ENCODE data around the gene PLK3.

- no peak for TF ChIP-seq REST (IDR thresholded peaks at IDR 0.05; ENCODE audit: unreplicated experiment)
- TF ChIP-seq EZH2phosphoT487 (IDR thresholded peaks at IDR 0.05; ENCODE audit: unreplicated experiment), result no peak
- no peak for TF ChIP-seq CTCF (conservative IDR thresholded peaks at IDR 0.05; ENCODE audit: low read depth in 2 of 2)
- TF ChIP-seq POLR2AphosphoS5 (IDR thresholded peaks at IDR 0.05; ENCODE audit: low read depth), result no peak
- TF ChIP-seq EZH2 (IDR thresholded peaks at IDR 0.05; ENCODE audit: low read depth, unreplicated experiment), result no peak
- TF ChIP-seq CREB1 (CRISPR knock-in tag; IDR thresholded peaks at IDR 0.05; ENCODE audit: low read depth), result no peak
- TF ChIP-seq JUNB (IDR thresholded peaks at IDR 0.05; ENCODE audit: unreplicated experiment), result no peak
- no peak for TF ChIP-seq STAT1 (IDR thresholded peaks at IDR 0.05; ENCODE audit: unreplicated experiment)
Observed at GRCh38 chr1:44831516-44831915, 31.3 kb downstream of the PLK3 start.

Data from GM23338 (cell line).